ENCODE data around the gene ETNK1.

Gene ETNK1, protein sequence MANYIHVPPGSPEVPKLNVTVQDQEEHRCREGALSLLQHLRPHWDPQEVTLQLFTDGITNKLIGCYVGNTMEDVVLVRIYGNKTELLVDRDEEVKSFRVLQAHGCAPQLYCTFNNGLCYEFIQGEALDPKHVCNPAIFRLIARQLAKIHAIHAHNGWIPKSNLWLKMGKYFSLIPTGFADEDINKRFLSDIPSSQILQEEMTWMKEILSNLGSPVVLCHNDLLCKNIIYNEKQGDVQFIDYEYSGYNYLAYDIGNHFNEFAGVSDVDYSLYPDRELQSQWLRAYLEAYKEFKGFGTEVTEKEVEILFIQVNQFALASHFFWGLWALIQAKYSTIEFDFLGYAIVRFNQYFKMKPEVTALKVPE

DNA sequence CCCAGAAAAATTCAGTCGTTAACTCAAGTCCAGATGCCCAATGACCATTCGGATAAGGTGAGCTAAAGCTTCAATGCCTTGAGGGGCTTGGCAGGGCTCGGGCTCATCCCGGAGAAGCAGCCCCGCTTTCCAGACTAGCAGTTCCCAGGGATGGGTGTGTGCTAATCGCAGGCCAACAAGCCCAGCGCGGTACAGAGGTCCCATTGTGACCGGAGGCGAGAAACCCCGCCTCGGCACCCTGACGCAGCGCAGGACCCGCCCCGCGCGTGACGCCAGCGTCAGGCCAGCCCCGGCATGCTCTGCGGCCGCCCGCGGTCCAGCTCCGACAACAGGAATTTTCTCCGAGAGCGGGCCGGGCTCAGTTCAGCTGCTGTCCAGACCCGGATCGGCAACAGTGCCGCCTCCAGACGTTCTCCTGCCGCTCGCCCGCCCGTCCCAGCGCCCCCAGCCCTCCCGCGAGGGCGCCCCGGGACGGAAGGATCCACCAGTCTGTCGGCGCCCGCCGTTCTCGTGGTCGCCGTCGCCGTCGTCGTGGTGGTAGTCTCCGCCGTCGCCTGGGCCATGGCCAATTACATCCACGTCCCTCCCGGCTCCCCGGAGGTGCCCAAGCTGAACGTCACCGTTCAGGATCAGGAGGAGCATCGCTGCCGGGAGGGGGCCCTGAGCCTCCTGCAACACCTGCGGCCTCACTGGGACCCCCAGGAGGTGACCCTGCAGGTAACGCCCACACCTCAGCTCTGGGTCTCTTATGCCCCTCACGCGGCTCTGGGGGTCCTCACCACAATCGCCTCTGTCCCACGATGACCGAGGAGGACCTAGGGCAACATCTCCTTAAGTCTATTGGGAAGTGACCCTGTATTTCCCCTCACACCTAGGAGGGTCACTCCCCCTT lies at the start of gene ETNK1:
ETNK1 (plus strand) TSS at position 302 of the 892 bp plus-strand sequence; CDS start at position 562, 260 bp downstream.
- TF ChIP-seq, protein P1, sequence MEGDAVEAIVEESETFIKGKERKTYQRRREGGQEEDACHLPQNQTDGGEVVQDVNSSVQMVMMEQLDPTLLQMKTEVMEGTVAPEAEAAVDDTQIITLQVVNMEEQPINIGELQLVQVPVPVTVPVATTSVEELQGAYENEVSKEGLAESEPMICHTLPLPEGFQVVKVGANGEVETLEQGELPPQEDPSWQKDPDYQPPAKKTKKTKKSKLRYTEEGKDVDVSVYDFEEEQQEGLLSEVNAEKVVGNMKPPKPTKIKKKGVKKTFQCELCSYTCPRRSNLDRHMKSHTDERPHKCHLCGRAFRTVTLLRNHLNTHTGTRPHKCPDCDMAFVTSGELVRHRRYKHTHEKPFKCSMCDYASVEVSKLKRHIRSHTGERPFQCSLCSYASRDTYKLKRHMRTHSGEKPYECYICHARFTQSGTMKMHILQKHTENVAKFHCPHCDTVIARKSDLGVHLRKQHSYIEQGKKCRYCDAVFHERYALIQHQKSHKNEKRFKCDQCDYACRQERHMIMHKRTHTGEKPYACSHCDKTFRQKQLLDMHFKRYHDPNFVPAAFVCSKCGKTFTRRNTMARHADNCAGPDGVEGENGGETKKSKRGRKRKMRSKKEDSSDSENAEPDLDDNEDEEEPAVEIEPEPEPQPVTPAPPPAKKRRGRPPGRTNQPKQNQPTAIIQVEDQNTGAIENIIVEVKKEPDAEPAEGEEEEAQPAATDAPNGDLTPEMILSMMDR (IDR thresholded peaks at IDR 0.05; ENCODE audit: insufficient read depth, missing control alignments), result no peak
- no peak for FAIRE-seq
- DNase-seq (ENCODE audit: insufficient read length, low spot score), result peak; percentile 31

DNA sequence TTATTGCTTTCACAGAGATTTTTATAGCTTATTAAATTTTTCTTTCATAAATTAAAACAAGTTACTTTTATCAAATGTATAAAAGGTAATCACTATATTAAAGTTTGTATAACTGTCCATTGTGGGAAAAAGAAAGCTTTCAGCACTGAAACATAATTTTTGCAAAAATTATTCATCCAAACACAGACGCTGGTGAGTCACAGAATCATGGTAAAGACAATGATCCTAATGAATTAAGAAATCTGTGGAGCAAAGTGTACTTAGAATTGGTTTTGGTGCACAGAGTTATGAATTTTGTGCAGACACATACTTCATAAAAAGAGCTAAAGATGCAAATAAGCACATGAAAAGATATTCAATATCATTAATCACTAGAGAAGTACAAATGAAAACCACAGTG lies 48.9 kb upstream of the ETNK1 start:
- no peak for DNase-seq (ENCODE audit: insufficient read length, low spot score)
- no peak for FAIRE-seq
- TF ChIP-seq, protein P1 (IDR thresholded peaks at IDR 0.05; ENCODE audit: insufficient read depth, missing control alignments), result no peak

DNA sequence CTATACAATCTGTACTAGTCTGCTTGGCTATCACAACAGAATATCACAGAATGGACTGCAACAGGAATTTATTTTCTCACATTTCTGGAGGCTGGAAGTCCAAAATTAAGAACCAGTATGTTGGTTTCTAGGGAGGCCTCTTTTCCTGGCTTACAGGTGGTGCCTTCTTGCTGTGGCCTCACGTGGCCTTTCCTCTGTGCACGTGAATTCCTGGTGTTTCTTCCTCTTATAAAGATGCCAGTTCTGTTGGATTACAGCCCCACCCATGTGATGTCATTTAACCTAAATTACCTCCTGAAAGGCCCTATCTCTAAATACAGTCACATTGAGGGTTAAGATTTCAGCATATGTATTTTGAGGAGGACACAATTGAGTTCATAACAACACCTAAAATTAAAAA lies 48.5 kb upstream of the ETNK1 start:
- FAIRE-seq (no peak), DNase-seq (ENCODE audit: insufficient read length, low spot score) (no peak)
- TF ChIP-seq, protein P1 (IDR thresholded peaks at IDR 0.05; ENCODE audit: insufficient read depth, missing control alignments), result no peak

DNA sequence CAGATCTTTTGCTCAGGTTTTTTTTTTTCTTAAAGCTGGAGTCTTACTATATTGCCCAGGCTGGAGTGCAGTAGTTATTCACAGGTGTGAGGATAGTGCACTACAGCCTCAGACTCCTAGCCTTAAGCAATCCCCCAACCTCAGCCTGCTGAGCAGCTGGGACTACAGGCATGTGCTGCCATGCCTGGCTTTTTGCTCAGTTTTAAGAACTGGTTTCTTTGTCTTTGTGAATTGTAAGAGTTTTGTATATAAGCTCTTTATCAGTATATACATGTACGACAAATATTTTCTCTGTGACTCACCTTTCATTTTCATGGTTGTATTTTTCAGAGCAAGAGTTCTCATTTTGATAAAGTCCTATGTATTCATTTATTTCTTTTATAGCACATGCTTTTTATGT lies 47.3 kb upstream of the ETNK1 start:
- TF ChIP-seq, protein P1 (IDR thresholded peaks at IDR 0.05; ENCODE audit: insufficient read depth, missing control alignments), result no peak
- FAIRE-seq, result no peak
- no peak for DNase-seq (ENCODE audit: insufficient read length, low spot score)

DNA sequence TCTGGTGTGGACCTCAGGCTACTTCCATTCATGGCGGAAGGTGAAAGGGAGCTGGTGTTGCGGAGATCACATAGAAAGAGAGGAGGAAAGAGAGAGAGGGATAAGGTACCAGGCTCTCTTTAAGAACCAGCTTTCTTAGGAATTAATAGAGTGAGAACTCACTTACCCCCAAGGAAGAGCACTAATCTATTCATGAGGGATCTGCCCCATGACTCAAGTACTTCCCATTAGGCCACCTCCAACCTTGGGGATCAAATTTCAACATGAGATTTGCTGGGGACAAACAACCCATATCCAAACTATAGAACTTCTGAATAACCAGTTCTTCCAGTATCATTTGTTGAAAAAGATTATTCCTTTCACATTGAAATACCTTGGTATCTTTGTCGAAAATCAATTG lies 46.6 kb upstream of the ETNK1 start:
- FAIRE-seq (no peak), DNase-seq (ENCODE audit: insufficient read length, low spot score) (no peak)
- TF ChIP-seq, protein P1 (IDR thresholded peaks at IDR 0.05; ENCODE audit: insufficient read depth, missing control alignments), result no peak

DNA sequence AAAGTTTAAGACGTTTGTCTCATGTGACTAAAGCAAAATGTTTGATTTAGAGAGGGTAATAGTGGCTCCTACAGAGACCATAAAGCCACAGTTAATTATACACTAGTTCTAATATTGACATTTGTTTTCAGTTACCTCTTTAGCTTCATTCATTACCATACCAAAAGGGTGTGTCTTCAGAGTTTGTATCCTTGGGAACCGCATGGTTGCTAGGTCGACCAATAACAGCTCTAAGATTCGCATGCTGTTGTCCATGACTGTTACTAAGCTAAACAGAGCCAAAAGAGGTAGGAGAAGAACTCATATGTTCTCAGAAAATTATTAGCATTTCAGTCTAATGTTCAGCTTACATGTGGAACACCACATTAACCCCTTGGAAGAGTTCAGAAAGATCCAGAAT lies 36.2 kb upstream of the ETNK1 start:
- TF ChIP-seq, protein P1 (IDR thresholded peaks at IDR 0.05; ENCODE audit: insufficient read depth, missing control alignments), result no peak
- no peak for DNase-seq (ENCODE audit: insufficient read length, low spot score)
- no peak for FAIRE-seq
